Activated naive CD4-positive, alpha-beta T cell treated with anti-CD3 and anti-CD28 coated beads, Interleukin-2, amount 10 ng/mL, durations not matched to agents 7 days and 5 days (primary cell): ENCODE measurements around the gene SLC8A1.

Source experiments
- CTCF ChIA-PET: fragments of 350-600 bp; sonication (Branson Sonifier 250); formaldehyde crosslinking; loops from one replicate; lab custom pipeline; 2021; ENCODE audit warnings: antibody characterized with exemption; lab: Charles Lee
- DNase-seq: peaks from one replicate; pipeline ENCODE4 v3.0.0-alpha.2; 2020
- H3K27ac Mint-ChIP-seq: one replicate; pipeline ENCODE4 v1.8.0; 2021; ENCODE audit warnings: mild to moderate bottlenecking, moderate library complexity, mixed read lengths
- H3K27me3 Mint-ChIP-seq: one replicate; pipeline ENCODE4 v1.8.0; 2021; ENCODE audit warnings: mild to moderate bottlenecking, mixed read lengths
- H3K36me3 Mint-ChIP-seq: one replicate; pipeline ENCODE4 v1.8.0; 2021; ENCODE audit warnings: mixed read lengths
- H3K4me1 Mint-ChIP-seq: one replicate; pipeline ENCODE4 v1.8.0; 2021; ENCODE audit warnings: mixed read lengths
- H3K4me3 Mint-ChIP-seq: one replicate; pipeline ENCODE4 v1.8.0; 2021; ENCODE audit warnings: mild to moderate bottlenecking, moderate library complexity, mixed read lengths
- H3K9me3 Mint-ChIP-seq: one replicate; pipeline ENCODE4 v1.8.0; 2021; ENCODE audit warnings: mixed read lengths

SLC8A1 gene

DNA sequence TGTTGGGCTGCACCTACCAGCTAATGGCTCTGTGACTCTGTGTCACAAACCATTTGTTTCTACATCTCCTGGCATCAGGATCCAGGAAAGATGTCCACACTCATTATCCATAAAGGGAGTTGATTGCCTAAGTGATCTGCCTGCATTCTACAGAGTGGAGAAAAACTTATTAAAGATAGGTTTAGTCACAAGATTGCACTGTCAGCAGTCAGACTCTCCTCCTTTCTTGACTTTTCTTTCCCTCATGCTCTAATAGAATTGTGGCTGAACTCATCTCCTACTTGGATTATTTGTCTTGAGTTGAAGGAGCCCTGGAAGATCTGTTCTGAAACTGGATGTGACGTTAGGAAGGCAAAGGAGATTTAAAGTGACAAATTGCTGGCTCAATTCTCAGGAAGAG, 152.7 kb downstream of the SLC8A1 start:
- H3K27ac Mint-ChIP-seq = no peak overlapping the region
- CTCF ChIA-PET = no interaction called here
- no peak overlapping the region for H3K4me3 Mint-ChIP-seq
- H3K27me3 Mint-ChIP-seq = no peaks in the 10 kb centered on the region
- no peaks in the 10 kb centered on the region for H3K36me3 Mint-ChIP-seq
- no peaks in the 10 kb centered on the region for H3K4me1 Mint-ChIP-seq
- H3K9me3 Mint-ChIP-seq = no peaks in the 10 kb centered on the region
- DNase-seq = no peak

DNA sequence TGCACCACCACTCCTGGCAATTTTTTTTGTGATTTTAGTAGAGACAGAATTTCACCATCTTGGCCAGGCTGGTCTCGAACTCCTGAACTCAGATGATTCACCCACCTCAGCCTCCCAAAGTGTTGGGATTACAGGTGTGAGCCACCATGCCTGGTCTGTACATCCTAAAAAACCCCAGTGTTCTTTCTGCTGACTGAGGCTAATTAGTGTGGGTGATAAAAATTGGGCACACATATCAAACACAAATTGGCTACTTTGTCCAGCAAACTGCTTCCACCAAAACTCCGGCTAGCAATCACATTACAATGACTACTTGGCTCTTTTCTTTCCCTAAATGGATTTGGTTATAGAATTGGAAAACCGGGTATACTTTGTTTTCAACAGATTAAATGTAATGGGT, 153.9 kb downstream of the SLC8A1 start:
- Mint-ChIP-seq H3K4me1 (no peaks in the 10 kb centered on the region), H3K4me3 (no peak overlapping the region), H3K9me3 (no peaks in the 10 kb centered on the region), H3K27ac (no peak overlapping the region), H3K36me3 (no peaks in the 10 kb centered on the region), H3K27me3 (no peaks in the 10 kb centered on the region)
- CTCF ChIA-PET = no interaction called here
- no peak for DNase-seq

GRCh38 chr2:40292291-40292690, 159.6 kb downstream of the SLC8A1 start:
- CTCF ChIA-PET = no interaction called here
- H3K36me3 Mint-ChIP-seq = no peaks in the 10 kb centered on the region
- no peak for DNase-seq
- H3K4me1 Mint-ChIP-seq = peaks cover 2% of the 10 kb centered on the region
- H3K4me3 Mint-ChIP-seq = no peak overlapping the region
- no peaks in the 10 kb centered on the region for H3K27me3 Mint-ChIP-seq
- no peak overlapping the region for H3K27ac Mint-ChIP-seq
- no peaks in the 10 kb centered on the region for H3K9me3 Mint-ChIP-seq

- H3K27me3 Mint-ChIP-seq = no peaks in the 10 kb centered on the region
- peak overlapping the region; percentile 9 for H3K4me3 Mint-ChIP-seq
- no peak for DNase-seq
- CTCF ChIA-PET = no interaction called here
- H3K36me3 Mint-ChIP-seq = no peaks in the 10 kb centered on the region
- no peaks in the 10 kb centered on the region for H3K9me3 Mint-ChIP-seq
- H3K4me1 Mint-ChIP-seq = peaks cover 2% of the 10 kb centered on the region
- H3K27ac Mint-ChIP-seq = no peak overlapping the region
These were observed 162.0 kb downstream of the SLC8A1 start for GRCh38 chr2:40289771-40290404.

DNA sequence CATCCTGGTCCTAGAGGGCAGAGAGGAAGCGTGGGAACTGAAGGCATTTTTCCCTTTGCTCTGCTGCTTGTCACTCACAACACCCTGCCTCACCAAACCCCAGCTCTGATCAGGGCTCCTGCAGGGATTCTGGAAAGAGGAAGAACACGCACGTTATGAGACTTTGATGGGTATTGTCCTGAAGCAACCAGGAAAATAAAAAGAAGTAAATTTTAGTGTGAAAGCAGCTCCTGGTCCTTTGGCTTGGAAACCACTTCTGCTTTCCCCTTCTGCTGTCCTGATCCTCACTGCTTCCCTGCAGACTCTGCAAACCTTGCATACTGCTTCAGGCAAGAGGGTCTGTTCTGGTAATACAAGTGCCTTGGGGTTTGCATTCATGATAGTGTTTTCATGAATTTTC, 164.1 kb downstream of the SLC8A1 start:
- H3K4me3 Mint-ChIP-seq = no peak overlapping the region
- DNase-seq = no peak
- no peaks in the 10 kb centered on the region for H3K27me3 Mint-ChIP-seq
- no peak overlapping the region for H3K27ac Mint-ChIP-seq
- no peaks in the 10 kb centered on the region for H3K9me3 Mint-ChIP-seq
- CTCF ChIA-PET = no interaction called here
- no peaks in the 10 kb centered on the region for H3K36me3 Mint-ChIP-seq
- H3K4me1 Mint-ChIP-seq = peaks cover 2% of the 10 kb centered on the region

DNA sequence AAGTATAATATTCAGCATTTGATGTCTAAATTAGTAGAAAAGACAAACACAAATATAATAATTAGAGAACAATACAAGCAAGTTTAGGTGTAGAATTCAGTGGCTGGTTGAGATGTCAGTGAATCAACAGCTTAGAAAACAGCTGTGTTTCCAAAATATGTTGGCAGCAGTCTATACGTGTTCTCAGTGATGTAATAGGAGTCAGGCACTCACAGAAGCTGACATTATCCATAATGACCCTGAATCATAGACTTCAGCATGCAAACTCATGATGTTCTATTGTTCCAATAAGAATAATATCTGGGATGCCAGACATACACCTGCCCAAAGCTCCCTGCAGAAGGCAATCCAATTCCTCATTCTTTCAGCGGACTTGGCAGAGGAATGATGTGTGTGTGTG, 164.7 kb downstream of the SLC8A1 start:
- Mint-ChIP-seq H3K4me1 (peaks cover 2% of the 10 kb centered on the region), H3K27ac (no peak overlapping the region), H3K9me3 (no peaks in the 10 kb centered on the region), H3K4me3 (no peak overlapping the region), H3K36me3 (no peaks in the 10 kb centered on the region), H3K27me3 (no peaks in the 10 kb centered on the region)
- CTCF ChIA-PET = no interaction called here
- no peak for DNase-seq

DNA sequence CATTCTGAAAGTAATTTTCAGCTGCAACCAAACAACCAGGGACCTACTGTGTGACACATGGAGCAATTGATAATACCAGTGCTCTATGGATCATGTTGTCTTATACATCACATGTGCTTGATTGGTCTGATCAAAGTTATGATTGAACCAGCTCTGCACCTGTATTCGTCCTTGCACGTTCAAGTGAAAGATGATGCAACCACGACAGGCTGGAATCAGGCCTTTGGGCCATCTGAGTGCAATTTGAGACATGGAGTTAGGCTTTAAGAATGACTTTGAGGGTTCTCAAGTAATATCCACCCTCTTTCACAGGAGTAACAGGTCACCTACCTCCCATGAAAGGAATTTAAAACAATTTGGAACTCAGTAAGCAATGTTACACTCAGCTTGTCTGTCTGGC, 165.2 kb downstream of the SLC8A1 start:
- no peak overlapping the region for H3K4me3 Mint-ChIP-seq
- peaks cover 2% of the 10 kb centered on the region for H3K4me1 Mint-ChIP-seq
- no peak for DNase-seq
- no peaks in the 10 kb centered on the region for H3K36me3 Mint-ChIP-seq
- no peak overlapping the region for H3K27ac Mint-ChIP-seq
- H3K27me3 Mint-ChIP-seq = no peaks in the 10 kb centered on the region
- CTCF ChIA-PET = no interaction called here
- H3K9me3 Mint-ChIP-seq = no peaks in the 10 kb centered on the region

DNA sequence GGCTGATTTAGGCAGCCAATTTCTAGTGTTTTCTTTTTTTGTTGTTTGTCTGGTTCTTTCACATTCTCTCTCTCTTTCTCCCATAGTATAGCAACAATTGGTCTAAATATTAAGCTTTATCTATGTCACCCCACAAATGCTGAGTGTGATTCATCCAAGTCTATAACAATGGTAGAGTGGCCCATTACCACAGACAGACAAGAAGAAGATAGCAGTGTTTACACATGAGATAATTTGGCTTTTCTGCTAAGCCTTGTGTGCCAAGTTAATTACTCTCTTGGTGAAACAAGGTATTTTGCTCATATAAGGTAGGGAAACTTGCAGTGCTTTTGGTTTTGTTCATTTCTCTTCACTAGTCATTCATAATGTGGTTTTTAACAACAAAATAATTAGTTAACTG, 166.5 kb downstream of the SLC8A1 start:
- CTCF ChIA-PET = no interaction called here

DNA sequence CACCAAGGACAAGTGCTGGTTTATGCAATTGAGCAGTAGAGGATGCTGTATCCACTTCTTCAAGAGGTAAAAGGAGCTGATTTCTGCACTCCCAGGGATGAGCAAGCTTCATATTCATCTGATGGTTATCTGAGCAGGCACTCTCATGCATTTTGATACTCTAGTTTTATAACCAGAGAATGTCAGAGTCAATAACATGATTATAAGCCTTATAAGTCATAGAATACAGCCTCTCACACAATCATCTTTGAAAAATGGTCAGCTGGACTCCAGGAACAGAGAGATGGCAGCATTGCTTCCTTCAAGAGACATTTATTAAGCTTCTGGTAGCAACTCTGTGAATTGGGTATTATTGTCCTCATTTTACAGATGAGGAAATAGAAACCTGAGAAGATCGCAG, 167.1 kb downstream of the SLC8A1 start:
- no peak for DNase-seq
- Mint-ChIP-seq H3K27ac (no peak overlapping the region), H3K9me3 (no peaks in the 10 kb centered on the region), H3K4me3 (no peak overlapping the region), H3K27me3 (no peaks in the 10 kb centered on the region), H3K4me1 (no peaks in the 10 kb centered on the region), H3K36me3 (no peaks in the 10 kb centered on the region)
- CTCF ChIA-PET = no interaction called here

More for the DNA sequence above, 166.5 kb downstream of the SLC8A1 start:
- Mint-ChIP-seq H3K9me3 (no peaks in the 10 kb centered on the region), H3K4me1 (peaks cover 2% of the 10 kb centered on the region), H3K36me3 (no peaks in the 10 kb centered on the region), H3K27me3 (no peaks in the 10 kb centered on the region), H3K4me3 (no peak overlapping the region), H3K27ac (no peak overlapping the region)
- no peak for DNase-seq

- Mint-ChIP-seq H3K27me3 (no peaks in the 10 kb centered on the region), H3K4me3 (no peak overlapping the region), H3K27ac (no peak overlapping the region), H3K36me3 (no peaks in the 10 kb centered on the region), H3K9me3 (no peaks in the 10 kb centered on the region), H3K4me1 (no peaks in the 10 kb centered on the region)
- CTCF ChIA-PET = no interaction called here
- DNase-seq = no peak
These were observed 168.6 kb downstream of the SLC8A1 start for GRCh38 chr2:40283111-40283909.

DNA sequence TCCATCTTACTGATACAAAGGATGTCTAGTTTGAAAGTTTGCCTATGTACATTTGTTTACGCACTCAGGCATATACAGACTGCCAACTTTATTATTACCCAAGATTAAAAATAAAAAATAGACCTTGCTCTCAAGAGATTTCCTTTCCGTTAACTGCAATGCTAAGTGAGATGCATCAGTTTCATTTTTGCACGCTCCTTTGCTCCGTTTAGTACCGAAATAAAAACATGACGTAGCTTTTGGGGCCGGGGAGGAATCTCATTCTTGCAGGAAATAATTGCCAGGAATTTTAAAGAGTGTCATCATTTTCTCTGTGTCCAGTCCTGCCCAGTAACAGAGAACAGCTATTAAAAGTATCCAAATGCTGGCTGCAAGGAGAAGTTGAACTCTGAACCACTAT, 169.5 kb downstream of the SLC8A1 start:
- H3K27ac Mint-ChIP-seq = no peak overlapping the region
- CTCF ChIA-PET = no interaction called here

DNA sequence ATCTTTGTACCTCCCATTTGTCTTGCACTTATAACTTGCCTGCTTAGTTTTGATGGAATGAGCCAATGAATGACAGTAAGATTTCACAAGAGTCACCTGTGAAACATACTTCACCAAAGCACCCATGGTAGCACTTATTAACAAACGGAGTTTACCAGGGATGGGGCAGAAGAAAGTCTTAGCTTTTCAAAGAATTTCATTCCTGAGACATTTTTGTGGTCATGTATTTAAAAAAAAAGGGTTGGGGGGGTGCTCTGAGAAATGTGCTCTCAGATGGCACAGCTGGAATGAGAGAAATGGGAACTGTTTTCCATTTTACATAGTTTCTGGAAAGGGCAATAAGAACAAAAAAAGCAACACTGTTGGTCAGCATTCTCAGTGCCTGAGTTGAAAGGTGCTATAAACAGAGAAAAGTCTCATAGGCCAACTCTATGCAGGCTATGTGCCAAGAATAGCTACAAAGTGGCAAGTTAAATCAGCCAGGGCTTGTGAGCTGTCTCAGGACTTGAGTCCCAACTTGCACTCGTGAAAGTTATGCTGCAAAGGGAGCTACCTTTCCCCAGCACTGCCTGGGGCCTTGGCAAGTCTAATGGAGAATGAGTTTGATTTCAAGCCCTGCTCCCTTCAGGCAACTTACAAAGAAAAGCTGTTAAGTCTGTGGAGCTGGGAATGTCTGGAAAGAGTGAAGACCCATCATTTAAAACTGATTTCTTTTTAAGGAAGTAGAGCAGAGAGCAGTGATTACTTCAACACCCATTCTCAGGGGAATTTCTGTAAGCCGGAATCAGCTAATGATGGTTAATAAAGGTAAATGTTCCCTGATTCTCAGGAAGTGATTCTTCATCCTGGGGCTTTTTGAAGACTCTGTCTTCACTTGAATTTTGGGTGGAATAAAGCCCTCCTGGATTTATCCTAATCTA, 170.6 kb downstream of the SLC8A1 start:
- Mint-ChIP-seq H3K9me3 (no peaks in the 10 kb centered on the region), H3K4me1 (no peaks in the 10 kb centered on the region), H3K36me3 (no peaks in the 10 kb centered on the region), H3K27ac (no peak overlapping the region), H3K27me3 (no peaks in the 10 kb centered on the region), H3K4me3 (no peak overlapping the region)
- CTCF ChIA-PET = no interaction called here
- DNase-seq = no peak

More for the DNA sequence above, 169.5 kb downstream of the SLC8A1 start:
- H3K27me3 Mint-ChIP-seq = no peaks in the 10 kb centered on the region
- no peak for DNase-seq
- no peak overlapping the region for H3K4me3 Mint-ChIP-seq
- H3K4me1 Mint-ChIP-seq = no peaks in the 10 kb centered on the region
- H3K36me3 Mint-ChIP-seq = no peaks in the 10 kb centered on the region
- no peaks in the 10 kb centered on the region for H3K9me3 Mint-ChIP-seq

DNA sequence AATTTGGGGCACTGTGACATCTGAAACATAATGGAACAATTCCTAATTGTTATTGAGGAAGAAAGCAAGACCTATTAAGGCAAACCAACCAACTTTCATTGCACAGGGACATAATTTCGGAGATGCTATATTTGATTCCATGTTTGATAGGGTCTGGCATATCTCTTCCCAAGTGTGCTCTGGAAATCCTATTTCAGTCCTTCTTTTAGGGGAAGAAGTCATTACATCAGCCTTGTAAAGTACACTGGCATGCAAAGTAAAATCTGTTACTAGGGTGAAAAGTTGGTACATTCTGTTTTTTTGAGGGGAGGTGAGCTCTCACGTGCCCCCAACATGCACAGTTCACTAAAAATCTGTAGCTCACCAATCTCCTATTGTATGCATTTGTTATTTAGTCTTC, 172.4 kb downstream of the SLC8A1 start:
- Mint-ChIP-seq H3K36me3 (no peaks in the 10 kb centered on the region), H3K27ac (no peak overlapping the region)
- CTCF ChIA-PET = no interaction called here

DNA sequence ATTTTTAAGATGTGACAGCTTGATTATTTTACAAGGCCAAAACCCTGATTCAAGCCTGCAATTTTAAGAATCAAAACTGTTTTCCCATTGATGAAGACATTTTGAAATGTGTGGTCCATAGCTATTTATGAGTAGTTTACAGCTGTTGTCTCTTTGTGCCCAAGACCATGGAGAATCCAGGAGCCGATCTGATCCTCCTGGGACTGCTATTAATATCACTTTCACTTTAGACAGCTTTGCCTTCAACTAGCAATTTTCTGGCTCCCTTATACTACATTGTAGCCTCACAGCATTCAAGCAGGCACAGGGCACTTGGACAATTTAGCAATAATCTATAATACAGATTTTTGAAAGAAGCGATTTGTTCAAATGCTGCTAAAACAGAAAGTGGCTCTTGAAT, 172.9 kb downstream of the SLC8A1 start:
- Mint-ChIP-seq H3K4me3 (no peak overlapping the region), H3K36me3 (no peaks in the 10 kb centered on the region), H3K4me1 (no peaks in the 10 kb centered on the region), H3K27ac (no peak overlapping the region), H3K27me3 (no peaks in the 10 kb centered on the region), H3K9me3 (no peaks in the 10 kb centered on the region)
- no peak for DNase-seq
- CTCF ChIA-PET = no interaction called here

More for the DNA sequence above, 172.4 kb downstream of the SLC8A1 start:
- Mint-ChIP-seq H3K9me3 (no peaks in the 10 kb centered on the region), H3K4me3 (no peak overlapping the region), H3K27me3 (no peaks in the 10 kb centered on the region), H3K4me1 (no peaks in the 10 kb centered on the region)
- no peak for DNase-seq
